Smooth muscle cell (in vitro differentiated cells): Measurements from ENCODE around the gene MCHR1. TPM values are rescaled to one million over a fixed set of nuclear protein-coding genes. Genes with fewer than 3 reads are reported as not detected.

Source experiments
- DNase-seq: peaks from one replicate; lab custom pipeline; 2025; ENCODE audit not compliant: unreplicated experiment; lab: John Stamatoyannopoulos, UW
- H2AFZ ChIP-seq: fragments of 200-600 bp; sonication (generic); 2 replicates; pipeline ENCODE4 v1.6.0; 2016; ENCODE audit warnings: antibody characterized with exemption, low read depth, mild to moderate bottlenecking
- H3F3A ChIP-seq: fragments of 200-600 bp; sonication (generic); 2 replicates; pipeline ENCODE4 v1.6.0; 2017; ENCODE audit warnings: antibody characterized with exemption, low read depth
- H3K27ac ChIP-seq: fragments of 200-600 bp; sonication (generic); 2 replicates; pipeline ENCODE4 v1.5.1; 2016; ENCODE audit warnings: low read depth, mild to moderate bottlenecking
- H3K27me3 ChIP-seq: fragments of 200-600 bp; sonication (generic); 2 replicates; pipeline ENCODE4 v1.6.1; 2016; ENCODE audit warnings: low read depth, mild to moderate bottlenecking
- H3K36me3 ChIP-seq: fragments of 200-600 bp; sonication (generic); 2 replicates; pipeline ENCODE4 v1.5.1; 2016; ENCODE audit warnings: low read depth
- H3K4me1 ChIP-seq: fragments of 200-600 bp; sonication (generic); 2 replicates; pipeline ENCODE4 v1.5.1; 2016; ENCODE audit warnings: low read depth
- H3K4me2 ChIP-seq: fragments of 200-600 bp; sonication (generic); 2 replicates; pipeline ENCODE4 v1.6.0; 2016; ENCODE audit warnings: mild to moderate bottlenecking
- H3K4me3 ChIP-seq: fragments of 200-600 bp; sonication (generic); 2 replicates; pipeline ENCODE4 v1.5.1; 2016; ENCODE audit warnings: mild to moderate bottlenecking
- H3K79me2 ChIP-seq: fragments of 200-600 bp; sonication (generic); 2 replicates; pipeline ENCODE4 v1.6.0; 2016; ENCODE audit warnings: low read depth, mild to moderate bottlenecking
- H3K9ac ChIP-seq: fragments of 200-600 bp; sonication (generic); 2 replicates; pipeline ENCODE4 v1.6.0; 2016; ENCODE audit warnings: low read depth
- H3K9me3 ChIP-seq: fragments of 200-600 bp; sonication (generic); replicated peaks from 2 replicates; pipeline ENCODE4 v1.5.1; 2016; ENCODE audit warnings: low read depth
- H4K20me1 ChIP-seq: fragments of 200-600 bp; sonication (generic); 2 replicates; pipeline ENCODE4 v1.6.0; 2016; ENCODE audit warnings: low read depth
- whole genome bisulfite sequencing: methylation state at CpG from one replicate; pipeline ENCODE4 v1.1.7; 2016; ENCODE audit warnings: low lambda C conversion rate; 5-methylcytosine and 5-hydroxymethylcytosine counted together
- polyA plus RNA-seq: library from polyadenylated mRNA; unstranded; fragments of >200 nt; fragmentation: Nextera tagmentation; extraction: Ambion mirVana; gene quantifications from 2 replicates; pipeline ENCODE4 v1.2.1, GENCODE V29; 2016
- total RNA-seq: library from RNA; depleted of rRNA; stranded (reverse); fragments of >200 nt; gene quantifications from 2 replicates; pipeline ENCODE4 v1.2.3, GENCODE V29; 2014
- TF ChIP-seq, protein P1 (sequence below): fragments of 200-600 bp; sonication (generic); IDR thresholded peaks from 2 replicates; pipeline ENCODE4 v1.5.1; 2017; ENCODE audit warnings: borderline replicate concordance, mild to moderate bottlenecking, antibody characterized with exemption; ENCODE audit not compliant: insufficient read depth, poor library complexity, severe bottlenecking

The MCHR1 gene
- total and polyA plus RNA-seq, 2 experiments from 2014 or later, result 18.9 to 24.6 TPM

GRCh38 chr22:40634119-40634903 is 45.0 kb upstream of the MCHR1 start:
- no peak overlapping the region for H2AFZ ChIP-seq
- WGBS, result 90% methylated on average over 11 of the region's 11 CpGs

DNA sequence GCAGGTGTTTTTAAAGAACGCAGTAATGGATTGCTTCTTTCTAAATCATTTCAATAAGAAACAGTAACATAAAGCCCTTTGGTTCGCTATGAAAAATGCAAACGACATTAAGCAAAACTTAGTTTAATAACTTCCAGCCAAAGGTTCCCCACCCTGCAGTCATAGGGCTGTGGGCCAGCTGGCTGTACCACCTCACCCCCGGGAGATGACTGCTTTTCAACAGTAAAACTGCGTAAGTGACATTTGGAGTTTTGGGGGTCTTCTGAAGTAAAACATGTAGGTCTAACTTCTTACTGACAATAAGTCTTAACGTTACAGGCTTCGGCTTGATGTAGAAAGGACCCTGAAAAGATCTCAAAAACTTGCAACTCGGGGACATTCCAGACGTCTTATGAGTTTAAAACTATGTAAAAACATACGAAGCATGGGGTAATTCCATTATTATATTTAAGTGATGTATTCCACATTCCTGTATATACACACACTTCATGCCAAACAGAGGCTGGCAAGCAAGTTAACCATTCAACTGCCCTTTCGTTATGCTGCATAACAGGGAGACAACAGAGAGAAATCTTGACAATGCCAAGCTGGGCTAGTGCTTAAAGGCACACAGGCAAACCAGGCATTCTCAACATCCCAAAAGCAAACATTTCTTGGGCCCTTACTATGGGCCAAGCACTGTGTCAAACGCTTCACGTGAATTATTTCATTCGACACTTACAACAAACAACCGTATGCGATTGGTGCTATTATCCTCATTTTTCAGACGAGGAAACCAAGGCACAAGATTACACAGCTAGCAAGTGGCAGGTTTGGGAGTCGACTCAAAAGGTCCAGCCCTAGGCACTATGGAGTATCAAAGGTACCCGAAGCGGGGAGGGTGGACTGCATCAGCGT is 44.0 kb upstream of the MCHR1 start:
- H3F3A ChIP-seq, result no peaks in the 10 kb centered on the region
- no peak overlapping the region for H2AFZ ChIP-seq
- TF ChIP-seq, protein P1, sequence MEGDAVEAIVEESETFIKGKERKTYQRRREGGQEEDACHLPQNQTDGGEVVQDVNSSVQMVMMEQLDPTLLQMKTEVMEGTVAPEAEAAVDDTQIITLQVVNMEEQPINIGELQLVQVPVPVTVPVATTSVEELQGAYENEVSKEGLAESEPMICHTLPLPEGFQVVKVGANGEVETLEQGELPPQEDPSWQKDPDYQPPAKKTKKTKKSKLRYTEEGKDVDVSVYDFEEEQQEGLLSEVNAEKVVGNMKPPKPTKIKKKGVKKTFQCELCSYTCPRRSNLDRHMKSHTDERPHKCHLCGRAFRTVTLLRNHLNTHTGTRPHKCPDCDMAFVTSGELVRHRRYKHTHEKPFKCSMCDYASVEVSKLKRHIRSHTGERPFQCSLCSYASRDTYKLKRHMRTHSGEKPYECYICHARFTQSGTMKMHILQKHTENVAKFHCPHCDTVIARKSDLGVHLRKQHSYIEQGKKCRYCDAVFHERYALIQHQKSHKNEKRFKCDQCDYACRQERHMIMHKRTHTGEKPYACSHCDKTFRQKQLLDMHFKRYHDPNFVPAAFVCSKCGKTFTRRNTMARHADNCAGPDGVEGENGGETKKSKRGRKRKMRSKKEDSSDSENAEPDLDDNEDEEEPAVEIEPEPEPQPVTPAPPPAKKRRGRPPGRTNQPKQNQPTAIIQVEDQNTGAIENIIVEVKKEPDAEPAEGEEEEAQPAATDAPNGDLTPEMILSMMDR, result no peak
- no peak overlapping the region for H3K27ac ChIP-seq
- H4K20me1 ChIP-seq, result peaks cover 60% of the 10 kb centered on the region
- H3K4me1 ChIP-seq, result peaks cover 8% of the 10 kb centered on the region
- H3K4me2 ChIP-seq, result peak overlapping the region; percentile 92
- no peaks in the 10 kb centered on the region for H3K9me3 ChIP-seq
- no peaks in the 10 kb centered on the region for H3K36me3 ChIP-seq
- H3K79me2 ChIP-seq, result peaks cover 65% of the 10 kb centered on the region
- H3K9ac ChIP-seq, result peak overlapping the region; percentile 94
- no peaks in the 10 kb centered on the region for H3K27me3 ChIP-seq
- WGBS, result 50% methylated on average over 21 of the region's 21 CpGs
- DNase-seq, result no peak
- H3K4me3 ChIP-seq, result peak overlapping the region; percentile 88

More at GRCh38 chr22:40634119-40634903, 45.0 kb upstream of the MCHR1 start:
- H3K4me2 ChIP-seq, result peak overlapping the region; percentile 92
- peaks cover 69% of the 10 kb centered on the region for H4K20me1 ChIP-seq
- H3K9me3 ChIP-seq, result no peaks in the 10 kb centered on the region
- peak overlapping the region; percentile 88 for H3K4me3 ChIP-seq
- H3K79me2 ChIP-seq, result peaks cover 75% of the 10 kb centered on the region
- no peaks in the 10 kb centered on the region for H3K27me3 ChIP-seq
- no peaks in the 10 kb centered on the region for H3K36me3 ChIP-seq
- no peaks in the 10 kb centered on the region for H3F3A ChIP-seq
- H3K4me1 ChIP-seq, result peaks cover 8% of the 10 kb centered on the region
- no peak overlapping the region for H3K27ac ChIP-seq
- no peak overlapping the region for H3K9ac ChIP-seq
- no peak for DNase-seq
- TF ChIP-seq, protein P1, result no peak

GRCh38 chr22:40635940-40636379 is 43.3 kb upstream of the MCHR1 start:
- Histone ChIP-seq H3K36me3 (no peaks in the 10 kb centered on the region), H3K4me3 (peak overlapping the region; percentile 88), H3K4me1 (peaks cover 8% of the 10 kb centered on the region), H3K27ac (peak overlapping the region; percentile 89), H2AFZ (no peak overlapping the region), H3F3A (no peaks in the 10 kb centered on the region), H4K20me1 (peaks cover 53% of the 10 kb centered on the region), H3K79me2 (peaks cover 58% of the 10 kb centered on the region), H3K4me2 (peak overlapping the region; percentile 92), H3K9me3 (no peaks in the 10 kb centered on the region), H3K9ac (peak overlapping the region; percentile 94), H3K27me3 (no peaks in the 10 kb centered on the region)
- TF ChIP-seq, protein P1, result no peak
- 0% methylated on average over 8 of the region's 31 CpGs for WGBS
- no peak for DNase-seq
